Esophagus muscularis mucosa (tissue), 4 donors: ENCODE results near the gene SEC22A. TPM values are rescaled to one million over a fixed set of nuclear protein-coding genes. Genes with fewer than 3 reads are reported as not detected.
A peak's percentile ranks its signal among the peaks of the same experiment; 100 is the strongest.

Experiments used
- DNase-seq: peaks from one replicate; pipeline ENCODE4 v3.0.0-alpha.2; 2017; ENCODE audit errors: extremely low spot score
- H3K27ac ChIP-seq, 4 donors: fragments of 200-600 bp; sonication (generic); replicated peaks in 1 of 4; 1 replicate in 3 of 4; 2 replicates in 1 of 4; pipeline ENCODE4 v1.5.1; 2016 to 2019; ENCODE audit warnings: mild to moderate bottlenecking in 1 of 4
- H3K27me3 ChIP-seq, 4 donors: fragments of 200-600 bp; sonication (generic); one replicate each; pipeline versions ENCODE4 v1.5.1 to v1.6.0; 2016 to 2019
- H3K36me3 ChIP-seq, 4 donors: fragments of 200-600 bp; sonication (generic); one replicate each; pipeline ENCODE4 v1.5.1; 2016 to 2019
- H3K4me1 ChIP-seq, 4 donors: fragments of 200-600 bp; sonication (generic); one replicate each; pipeline ENCODE4 v1.5.1; 2016 to 2019
- H3K4me3 ChIP-seq, 4 donors: fragments of 200-600 bp; sonication (generic); 1 replicate in 2 of 4; 2 replicates in 2 of 4; pipeline ENCODE4 v1.5.1; 2016 to 2019; ENCODE audit warnings: mild to moderate bottlenecking in 4 of 4, moderate library complexity in 1 of 4
- H3K9me3 ChIP-seq, 4 donors: fragments of 200-600 bp; sonication (generic); 1 replicate in 3 of 4; 2 replicates in 1 of 4; pipeline ENCODE4 v1.5.1; 2016 to 2019
- EP300 ChIP-seq: sonication (generic); formaldehyde crosslinking; IDR thresholded peaks from one replicate; pipeline ENCODE4 v1.6.1; 2017; ENCODE audit warnings: antibody characterized with exemption
- POLR2A ChIP-seq: fragments of 450-650 bp; IDR thresholded peaks from one replicate; pipeline ENCODE4 v1.6.1; 2017; ENCODE audit warnings: antibody characterized with exemption, moderate library complexity, mild to moderate bottlenecking, low read depth
- POLR2AphosphoS5 ChIP-seq, 2 donors: sonication (generic); formaldehyde crosslinking; IDR thresholded peaks; one replicate each; pipeline ENCODE4 v1.6.1; 2017; ENCODE audit warnings: antibody characterized with exemption in 2 of 2
- WGBS: methylation state at CpG from one replicate; pipeline ENCODE4 v1.1.5; 2018; 5-methylcytosine and 5-hydroxymethylcytosine counted together
- intact Hi-C: fragments of 100-400 bp; cut with DNase I; formaldehyde crosslinking; loops from one replicate; pipeline ENCODE4 v1.15.1; 2023
- total RNA-seq, 4 donors: library from RNA; depleted of rRNA; stranded (reverse); fragments of >200 nt; gene quantifications; one replicate each; pipeline versions ENCODE4 v1.1.0 to v1.2.1, GENCODE V29; 2016
- TF ChIP-seq, protein P1 (sequence below), 3 experiments: fragments of 200-600 bp in 2 of 3; fragments of 450-650 bp in 1 of 3; sonication (generic) in 2 of 3; IDR thresholded peaks; one replicate each; pipeline ENCODE4 v1.5.1; 2017 to 2019; ENCODE audit warnings: antibody characterized with exemption in 3 of 3, mild to moderate bottlenecking in 2 of 3, moderate library complexity in 1 of 3

Gene SEC22A
- total RNA-seq, 4 donors from 2014 or later: 12.0 to 29.9 (median 20.0) TPM

DNA sequence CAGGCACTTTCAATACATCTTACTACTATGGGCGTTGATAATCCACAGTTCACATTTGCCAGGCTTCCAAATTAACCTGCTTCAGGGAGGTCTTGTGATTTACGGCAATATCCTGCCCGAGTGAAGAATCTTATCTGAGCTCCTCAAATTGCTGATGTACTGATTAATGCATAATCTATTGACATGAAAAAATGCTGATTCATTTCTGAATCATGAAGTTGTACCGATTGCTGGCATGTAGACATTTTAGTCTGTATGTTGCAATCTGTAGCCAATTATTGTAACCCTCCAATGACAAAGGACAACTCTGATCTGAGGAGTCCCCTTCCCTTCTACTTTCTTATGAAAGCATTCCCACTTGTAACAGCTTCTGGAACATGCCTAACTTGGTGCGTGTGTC, 97.2 kb downstream of the SEC22A start:
- WGBS: 72% methylated on average over 5 of the region's 5 CpGs
- H3K27ac ChIP-seq: no peak overlapping the region

DNA sequence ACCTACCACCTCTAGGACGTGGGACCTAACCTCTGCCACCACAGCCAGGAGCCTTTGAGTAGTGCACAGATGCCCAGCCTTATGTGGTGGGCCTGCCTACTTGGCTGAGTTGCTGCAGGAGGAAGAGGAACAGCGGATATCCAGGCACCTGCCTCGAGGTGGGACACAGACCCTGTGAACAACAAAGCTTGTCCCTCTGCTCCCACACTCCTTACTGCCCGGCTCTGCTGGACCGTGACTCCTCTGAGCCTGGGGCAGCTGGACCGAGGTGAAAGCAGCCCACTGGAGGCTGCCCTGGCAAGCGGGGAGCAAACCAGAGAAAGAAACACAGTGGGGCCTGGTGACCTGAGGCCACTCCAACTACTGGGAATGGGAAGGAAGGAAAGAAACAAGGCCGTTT, 97.8 kb downstream of the SEC22A start:
- H3K36me3 ChIP-seq: peaks cover 51 to 100% (median 81%) of the 10 kb centered on the region in 4 donors
- H3K9me3 ChIP-seq: no peaks in the 10 kb centered on the region
- WGBS: 72% methylated on average over 7 of the region's 8 CpGs
- H3K27ac ChIP-seq: no peak overlapping the region
- no peak overlapping the region for H3K4me3 ChIP-seq
- intact Hi-C loops: no loop called here
- TF ChIP-seq POLR2AphosphoS5 (IDR thresholded peaks at IDR 0.05) (peak in 1 of 2 donors; percentile 25), EP300 (no peak), POLR2A (no peak)
- no peak for DNase-seq
- no peaks in the 10 kb centered on the region for H3K27me3 ChIP-seq
- H3K4me1 ChIP-seq: peaks cover 0 to 5% (median 0%) of the 10 kb centered on the region in 4 donors

More for the DNA sequence above, 97.2 kb downstream of the SEC22A start:
- Histone ChIP-seq H3K36me3 (peaks cover 49 to 100% (median 81%) of the 10 kb centered on the region in 4 donors), H3K4me3 (no peak overlapping the region), H3K27me3 (no peaks in the 10 kb centered on the region), H3K4me1 (peaks cover 0 to 5% (median 0%) of the 10 kb centered on the region in 4 donors), H3K9me3 (no peaks in the 10 kb centered on the region)
- TF ChIP-seq POLR2AphosphoS5 (IDR thresholded peaks at IDR 0.05) (no peak), EP300 (no peak), POLR2A (no peak)
- TF ChIP-seq, protein P1, sequence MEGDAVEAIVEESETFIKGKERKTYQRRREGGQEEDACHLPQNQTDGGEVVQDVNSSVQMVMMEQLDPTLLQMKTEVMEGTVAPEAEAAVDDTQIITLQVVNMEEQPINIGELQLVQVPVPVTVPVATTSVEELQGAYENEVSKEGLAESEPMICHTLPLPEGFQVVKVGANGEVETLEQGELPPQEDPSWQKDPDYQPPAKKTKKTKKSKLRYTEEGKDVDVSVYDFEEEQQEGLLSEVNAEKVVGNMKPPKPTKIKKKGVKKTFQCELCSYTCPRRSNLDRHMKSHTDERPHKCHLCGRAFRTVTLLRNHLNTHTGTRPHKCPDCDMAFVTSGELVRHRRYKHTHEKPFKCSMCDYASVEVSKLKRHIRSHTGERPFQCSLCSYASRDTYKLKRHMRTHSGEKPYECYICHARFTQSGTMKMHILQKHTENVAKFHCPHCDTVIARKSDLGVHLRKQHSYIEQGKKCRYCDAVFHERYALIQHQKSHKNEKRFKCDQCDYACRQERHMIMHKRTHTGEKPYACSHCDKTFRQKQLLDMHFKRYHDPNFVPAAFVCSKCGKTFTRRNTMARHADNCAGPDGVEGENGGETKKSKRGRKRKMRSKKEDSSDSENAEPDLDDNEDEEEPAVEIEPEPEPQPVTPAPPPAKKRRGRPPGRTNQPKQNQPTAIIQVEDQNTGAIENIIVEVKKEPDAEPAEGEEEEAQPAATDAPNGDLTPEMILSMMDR (IDR thresholded peaks at IDR 0.05): no peak
- intact Hi-C loops: no loop called here
- DNase-seq: no peak

DNA sequence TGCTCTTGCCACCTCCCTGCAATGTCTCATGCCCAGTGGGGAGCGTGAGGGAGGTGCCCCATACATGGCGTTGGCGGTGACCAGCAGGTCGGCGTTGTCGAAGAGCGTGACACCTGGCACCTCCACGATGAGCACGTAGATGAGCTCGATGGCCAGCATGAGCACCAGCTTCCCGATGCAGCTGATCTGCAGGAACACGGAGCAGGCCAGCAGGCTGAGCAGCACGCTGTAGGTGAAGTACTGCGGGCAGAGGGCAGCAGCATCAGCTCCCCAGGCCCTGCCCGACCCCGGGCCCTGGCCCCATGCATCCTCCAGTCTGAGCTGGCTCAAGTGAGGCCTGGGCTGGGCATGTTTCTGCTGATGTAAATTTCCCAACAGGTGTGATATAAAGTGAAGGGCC, 98.3 kb downstream of the SEC22A start:
- no peak for DNase-seq
- Histone ChIP-seq H3K36me3 (peaks cover 47 to 100% (median 81%) of the 10 kb centered on the region in 4 donors), H3K27me3 (no peaks in the 10 kb centered on the region), H3K4me3 (no peak overlapping the region), H3K27ac (no peak overlapping the region), H3K4me1 (peaks cover 0 to 5% (median 0%) of the 10 kb centered on the region in 4 donors), H3K9me3 (no peaks in the 10 kb centered on the region)
- intact Hi-C loops: no loop called here
- WGBS: 88% methylated on average over 4 of the region's 16 CpGs
- TF ChIP-seq EP300: no peak
- TF ChIP-seq POLR2A: no peak
- no peak for TF ChIP-seq POLR2AphosphoS5 (IDR thresholded peaks at IDR 0.05)
- TF ChIP-seq, protein P1 (IDR thresholded peaks at IDR 0.05): no peak

DNA sequence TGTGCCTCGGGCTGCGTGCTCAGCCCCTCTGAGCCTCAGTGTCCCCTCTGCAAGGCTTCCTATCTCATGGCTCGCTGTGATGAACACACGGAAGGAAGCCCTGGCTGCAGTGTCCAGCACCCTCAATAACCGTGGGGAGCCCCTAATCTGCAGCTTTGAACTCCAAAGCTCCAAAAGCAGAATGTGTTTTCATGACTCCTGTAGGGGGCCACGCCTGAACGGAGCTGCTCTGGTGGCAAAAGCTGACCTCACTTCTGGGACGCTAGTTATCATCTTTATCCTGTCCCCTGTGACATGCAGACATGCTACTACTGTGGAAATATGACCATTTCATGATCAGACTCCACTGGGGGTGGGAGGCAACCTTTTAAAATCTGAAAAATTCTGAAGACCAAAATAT, 98.8 kb downstream of the SEC22A start:
- WGBS: 71% methylated on average over 5 of the region's 8 CpGs
- no peak for TF ChIP-seq EP300
- TF ChIP-seq, protein P1 (IDR thresholded peaks at IDR 0.05): no peak
- no peak for TF ChIP-seq POLR2A
- no peak for TF ChIP-seq POLR2AphosphoS5 (IDR thresholded peaks at IDR 0.05)
- DNase-seq: no peak
- H3K27me3 ChIP-seq: no peaks in the 10 kb centered on the region
- intact Hi-C loops: no loop called here
- H3K27ac ChIP-seq: peak overlapping the region in 1 of 4 donors; percentile 40
- no peaks in the 10 kb centered on the region for H3K9me3 ChIP-seq
- H3K36me3 ChIP-seq: peaks cover 44 to 100% (median 81%) of the 10 kb centered on the region in 4 donors
- H3K4me3 ChIP-seq: no peak overlapping the region
- H3K4me1 ChIP-seq: peaks cover 0 to 5% (median 0%) of the 10 kb centered on the region in 4 donors

DNA sequence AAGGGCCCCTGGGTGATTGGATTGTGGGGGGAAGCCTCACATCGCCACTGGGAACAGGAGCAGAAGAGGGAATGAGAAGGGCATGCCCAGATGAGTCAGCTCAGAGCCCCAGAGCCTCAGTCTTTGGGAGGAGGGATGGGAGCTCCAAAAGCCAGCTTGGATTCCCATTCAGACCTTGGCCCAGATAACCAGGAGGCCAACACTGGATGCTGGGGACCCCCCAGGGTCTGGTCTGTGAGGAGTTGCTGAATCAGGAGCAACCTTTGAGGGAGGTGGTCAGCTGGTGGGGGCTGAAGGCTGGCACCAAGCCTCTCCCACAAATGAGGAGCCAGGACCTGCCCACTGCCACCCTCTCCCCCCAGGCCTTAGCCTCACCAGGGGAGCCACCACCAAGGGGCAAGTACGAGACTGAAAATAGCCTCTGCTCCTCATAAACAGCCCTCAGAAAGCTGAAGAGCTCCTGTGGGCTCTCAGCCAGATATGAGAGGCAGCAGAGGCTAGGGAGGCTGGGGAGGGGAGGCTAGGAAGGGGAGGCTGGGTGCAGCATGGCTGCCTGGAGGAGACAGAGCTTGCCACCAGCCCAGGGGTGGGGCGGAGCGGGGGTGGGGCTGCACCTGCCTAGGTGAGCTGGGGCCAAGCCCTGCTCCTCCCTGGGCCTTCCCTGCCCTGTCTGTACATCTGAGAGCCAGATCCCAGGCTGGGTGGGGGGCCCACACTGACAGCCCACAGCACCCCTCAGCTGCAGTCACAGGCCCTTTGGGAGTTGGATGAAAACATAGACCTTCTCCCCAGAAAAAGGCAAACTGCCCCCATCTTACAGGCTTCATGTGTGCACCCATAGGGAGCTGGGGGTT, 99.8 kb downstream of the SEC22A start:
- H3K27me3 ChIP-seq: no peaks in the 10 kb centered on the region
- DNase-seq: no peak
- H3K9me3 ChIP-seq: no peaks in the 10 kb centered on the region
- intact Hi-C loops: no loop called here
- peak overlapping the region in 2 of 4 donors; percentile 20 to 40 for H3K27ac ChIP-seq
- WGBS: 40% methylated on average over 2 of the region's 4 CpGs
- H3K4me3 ChIP-seq: no peak overlapping the region
- TF ChIP-seq, protein P1 (IDR thresholded peaks at IDR 0.05): no peak
- no peak for TF ChIP-seq EP300
- TF ChIP-seq POLR2AphosphoS5 (IDR thresholded peaks at IDR 0.05): no peak
- no peak for TF ChIP-seq POLR2A
- H3K4me1 ChIP-seq: peaks cover 0 to 5% (median 0%) of the 10 kb centered on the region in 4 donors
- peaks cover 35 to 100% (median 77%) of the 10 kb centered on the region in 4 donors for H3K36me3 ChIP-seq
